ENCODE measurements around the gene WWC2.

The WWC2 gene

GRCh38 chr4:183306811-183307210 lies 207.8 kb downstream of the WWC2 start:
- Histone ChIP-seq H3K9me3 (ENCODE audit: insufficient read depth, low read length) (no peaks in the 10 kb centered on the region), H4K20me1 (ENCODE audit: insufficient read depth, low read length) (no peaks in the 10 kb centered on the region), H3K27ac (ENCODE audit: low read length) (no peak overlapping the region), H3K9ac (ENCODE audit: low read length) (no peak overlapping the region), H3K36me3 (replicated peaks; ENCODE audit: low read depth, low read length) (peaks cover 6% of the 10 kb centered on the region), H3K4me3 (ENCODE audit: low read length) (no peak overlapping the region), H3K79me2 (ENCODE audit: low read length) (no peaks in the 10 kb centered on the region), H3K4me2 (ENCODE audit: low read length) (no peak overlapping the region), H3K27me3 (ENCODE audit: low read depth, low read length) (no peaks in the 10 kb centered on the region), H3K4me1 (ENCODE audit: low read length) (peaks cover 38% of the 10 kb centered on the region), H2AFZ (ENCODE audit: low read depth, low read length) (no peak overlapping the region)
- TF ChIP-seq CTCF (IDR thresholded peaks at IDR 0.05; ENCODE audit: low read depth, low read length) (no peak), EZH2phosphoT487 (IDR thresholded peaks at IDR 0.05; ENCODE audit: low read depth) (no peak)

- no peaks in the 10 kb centered on the region for H3K36me3 ChIP-seq (replicated peaks; ENCODE audit: low read depth, low read length)
- no peaks in the 10 kb centered on the region for H3K79me2 ChIP-seq (ENCODE audit: low read length)
- no peak overlapping the region for H3K27ac ChIP-seq (ENCODE audit: low read length)
- H3K4me3 ChIP-seq (ENCODE audit: low read length): no peak overlapping the region
- no peaks in the 10 kb centered on the region for H4K20me1 ChIP-seq (ENCODE audit: insufficient read depth, low read length)
- no peaks in the 10 kb centered on the region for H3K27me3 ChIP-seq (ENCODE audit: low read depth, low read length)
- H2AFZ ChIP-seq (ENCODE audit: low read depth, low read length): no peak overlapping the region
- no peak for TF ChIP-seq EZH2phosphoT487 (IDR thresholded peaks at IDR 0.05; ENCODE audit: low read depth)
- TF ChIP-seq CTCF (IDR thresholded peaks at IDR 0.05; ENCODE audit: low read depth, low read length): no peak
- H3K9ac ChIP-seq (ENCODE audit: low read length): no peak overlapping the region
- H3K4me2 ChIP-seq (ENCODE audit: low read length): no peak overlapping the region
- no peaks in the 10 kb centered on the region for H3K9me3 ChIP-seq (ENCODE audit: insufficient read depth, low read length)
- H3K4me1 ChIP-seq (ENCODE audit: low read length): no peaks in the 10 kb centered on the region
Measured at GRCh38 chr4:183312841-183313240, 213.8 kb downstream of the WWC2 start.

- no peak overlapping the region for H3K4me2 ChIP-seq (ENCODE audit: low read length)
- no peak overlapping the region for H3K27ac ChIP-seq (ENCODE audit: low read length)
- TF ChIP-seq EZH2phosphoT487 (IDR thresholded peaks at IDR 0.05; ENCODE audit: low read depth): no peak
- no peak for TF ChIP-seq CTCF (IDR thresholded peaks at IDR 0.05; ENCODE audit: low read depth, low read length)
- H3K4me1 ChIP-seq (ENCODE audit: low read length): no peaks in the 10 kb centered on the region
- no peaks in the 10 kb centered on the region for H3K79me2 ChIP-seq (ENCODE audit: low read length)
- no peaks in the 10 kb centered on the region for H3K9me3 ChIP-seq (ENCODE audit: insufficient read depth, low read length)
- no peak overlapping the region for H2AFZ ChIP-seq (ENCODE audit: low read depth, low read length)
- H3K27me3 ChIP-seq (ENCODE audit: low read depth, low read length): no peaks in the 10 kb centered on the region
- H3K9ac ChIP-seq (ENCODE audit: low read length): no peak overlapping the region
- no peaks in the 10 kb centered on the region for H3K36me3 ChIP-seq (replicated peaks; ENCODE audit: low read depth, low read length)
- H4K20me1 ChIP-seq (ENCODE audit: insufficient read depth, low read length): no peaks in the 10 kb centered on the region
- no peak overlapping the region for H3K4me3 ChIP-seq (ENCODE audit: low read length)
Measured at GRCh38 chr4:183314336-183314735, 215.3 kb downstream of the WWC2 start.

DNA sequence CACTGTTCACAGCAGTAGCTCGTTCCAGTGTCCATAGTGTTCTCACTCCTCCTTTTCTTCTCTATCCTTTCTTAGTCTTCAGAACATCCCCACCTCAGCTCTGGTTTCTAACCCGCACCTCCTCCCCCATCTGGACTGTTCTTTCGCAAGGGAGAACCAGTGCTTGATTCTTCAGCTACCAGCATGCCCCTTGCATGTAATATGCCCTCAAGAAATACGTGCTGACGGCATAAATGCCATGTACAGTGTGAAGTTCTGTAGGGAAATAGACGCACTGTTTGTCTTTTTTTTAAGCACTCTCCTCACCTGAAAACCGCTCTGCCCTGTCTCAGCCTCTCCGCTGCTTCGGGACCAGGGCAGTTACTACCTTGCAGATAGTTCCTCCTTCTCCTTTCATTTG lies 215.7 kb downstream of the WWC2 start:
- no peak overlapping the region for H3K4me3 ChIP-seq (ENCODE audit: low read length)
- H3K9me3 ChIP-seq (ENCODE audit: insufficient read depth, low read length): no peaks in the 10 kb centered on the region
- H3K27ac ChIP-seq (ENCODE audit: low read length): no peak overlapping the region
- no peaks in the 10 kb centered on the region for H3K27me3 ChIP-seq (ENCODE audit: low read depth, low read length)
- no peaks in the 10 kb centered on the region for H4K20me1 ChIP-seq (ENCODE audit: insufficient read depth, low read length)
- H3K9ac ChIP-seq (ENCODE audit: low read length): no peak overlapping the region
- no peaks in the 10 kb centered on the region for H3K79me2 ChIP-seq (ENCODE audit: low read length)
- H3K4me2 ChIP-seq (ENCODE audit: low read length): no peak overlapping the region
- H2AFZ ChIP-seq (ENCODE audit: low read depth, low read length): no peak overlapping the region
- no peaks in the 10 kb centered on the region for H3K36me3 ChIP-seq (replicated peaks; ENCODE audit: low read depth, low read length)
- no peaks in the 10 kb centered on the region for H3K4me1 ChIP-seq (ENCODE audit: low read length)
- TF ChIP-seq CTCF (IDR thresholded peaks at IDR 0.05; ENCODE audit: low read depth, low read length) (no peak), EZH2phosphoT487 (IDR thresholded peaks at IDR 0.05; ENCODE audit: low read depth) (no peak)
